A549 treated with RU486 at 1 μM for 4 hours (cell line): ENCODE data around the gene PCDHGB2. TPM values are rescaled to one million over a fixed set of nuclear protein-coding genes. Genes with fewer than 3 reads are reported as not detected.

Source experiments
- total RNA-seq: library from RNA; stranded (reverse); fragments of 200-300 nt; extraction: Qiagen RNA extraction; gene quantifications from 5 replicates; pipeline ENCODE4 v1.2.3, GENCODE V29; 2022; ENCODE audit warnings: low read depth

PCDHGB2 gene
- 0.08 TPM in 2 of 5 replicates, not detected in the others for total RNA-seq

DNA sequence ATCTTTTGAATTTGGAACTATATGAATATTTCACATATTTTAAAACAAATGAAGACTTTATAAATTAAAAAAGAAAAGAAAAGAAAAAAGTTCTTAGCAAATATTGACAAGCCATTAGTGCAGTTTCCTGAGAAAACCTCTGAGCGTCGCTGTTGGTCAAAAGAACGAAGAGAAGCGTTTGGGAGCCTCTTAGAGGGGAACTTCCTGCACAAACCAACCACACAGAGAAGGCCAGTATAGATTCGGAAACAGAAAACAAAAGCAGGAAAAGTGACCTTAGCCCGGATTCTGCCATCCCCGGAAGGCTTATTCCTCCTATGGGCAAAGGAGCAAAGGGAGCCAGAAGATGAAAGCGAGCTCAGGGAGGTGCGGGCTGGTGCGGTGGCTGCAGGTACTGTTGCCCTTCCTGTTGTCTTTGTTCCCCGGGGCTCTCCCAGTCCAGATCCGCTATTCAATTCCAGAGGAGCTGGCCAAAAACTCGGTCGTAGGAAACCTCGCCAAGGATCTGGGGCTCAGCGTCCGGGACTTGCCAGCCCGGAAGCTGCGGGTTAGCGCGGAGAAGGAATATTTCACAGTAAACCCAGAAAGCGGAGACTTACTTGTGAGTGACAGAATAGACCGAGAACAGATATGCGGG, at the start of gene PCDHGB2:
Gene PCDHGB2 (plus strand): TSS at position 205 of the 637 bp plus-strand sequence. CDS start 142 bp downstream, at position 347.

DNA sequence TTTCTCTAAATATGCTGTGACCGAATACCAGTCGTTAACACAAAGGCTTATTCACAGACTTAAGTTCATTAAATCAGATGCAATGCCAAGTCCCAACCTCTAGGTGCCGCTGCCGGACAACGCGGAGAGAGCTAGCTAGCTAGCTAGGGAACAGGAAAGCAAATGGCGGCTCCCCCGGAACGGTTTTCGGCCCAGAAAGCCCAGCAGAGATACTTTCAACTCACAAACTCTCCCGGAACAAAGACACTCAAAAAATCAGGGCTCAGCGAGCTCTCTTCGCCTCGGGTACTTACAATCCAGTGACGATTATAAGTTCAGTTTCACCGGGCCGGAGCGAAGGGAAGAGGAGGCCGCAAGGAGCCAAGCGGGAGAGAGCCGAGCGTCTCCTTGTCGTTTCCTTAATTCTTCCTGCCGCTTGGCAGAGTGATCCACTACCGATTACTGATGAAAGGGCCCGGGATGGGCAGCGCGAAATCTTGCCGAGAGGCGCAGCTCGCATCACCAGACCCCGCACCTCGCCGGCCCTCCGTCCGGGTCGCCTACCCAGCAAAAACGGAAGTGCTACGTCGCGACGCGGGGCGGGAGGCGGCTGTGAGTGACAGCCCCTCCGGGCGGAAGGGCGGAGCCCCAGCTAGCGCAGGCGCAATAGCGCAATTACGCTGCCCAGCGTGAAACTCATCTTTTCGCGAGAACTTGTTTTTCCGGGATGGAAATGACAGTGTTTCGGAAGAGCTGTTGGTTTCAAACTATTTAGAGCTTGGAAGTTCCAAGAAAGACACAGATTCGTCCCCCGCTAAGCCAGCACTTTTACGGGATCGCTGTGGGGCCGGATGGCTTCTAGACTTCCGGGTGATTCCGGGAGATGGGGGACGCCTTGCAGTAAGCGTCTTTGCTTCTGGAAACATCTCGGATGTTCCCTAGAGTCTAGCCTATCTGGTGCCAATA, 39.3 kb upstream of the PCDHGB2 start, which contains the start of gene TAF7:
Gene TAF7 (minus strand): TSS at position 560 of the 945 bp plus-strand sequence. CDS start 740 bp downstream, outside the sequence.

DNA sequence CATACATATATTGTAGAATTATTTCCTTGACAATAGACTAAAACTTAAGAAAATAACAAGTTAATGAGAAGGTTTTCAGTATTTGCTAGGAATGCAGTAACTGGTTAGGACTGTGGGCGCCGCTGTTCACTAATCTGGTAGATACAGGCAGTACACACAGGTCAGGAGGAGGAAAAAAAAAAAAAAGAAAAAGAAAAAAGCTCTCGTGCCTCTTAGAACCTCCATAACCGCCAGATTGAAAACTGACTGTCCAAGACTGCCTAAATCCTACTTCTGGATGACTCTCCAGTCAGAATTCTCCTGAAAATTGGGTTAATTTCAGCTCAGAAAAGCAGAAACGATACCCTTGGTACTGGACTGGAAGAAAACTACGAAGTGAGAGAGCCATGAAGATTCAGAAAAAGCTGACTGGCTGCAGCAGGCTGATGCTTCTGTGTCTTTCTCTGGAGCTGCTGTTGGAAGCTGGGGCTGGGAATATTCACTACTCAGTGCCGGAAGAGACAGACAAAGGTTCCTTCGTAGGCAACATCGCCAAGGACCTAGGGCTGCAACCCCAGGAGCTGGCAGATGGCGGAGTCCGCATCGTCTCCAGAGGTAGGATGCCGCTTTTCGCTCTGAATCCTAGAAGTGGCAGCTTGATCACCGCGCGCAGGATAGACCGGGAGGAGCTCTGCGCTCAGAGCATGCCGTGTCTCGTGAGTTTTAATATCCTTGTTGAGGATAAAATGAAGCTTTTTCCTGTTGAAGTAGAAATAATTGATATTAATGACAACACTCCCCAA, 29.3 kb upstream of the PCDHGB2 start, which contains the start of gene PCDHGA1:
Gene PCDHGA1 (plus strand): TSS at position 216 of the 782 bp plus-strand sequence.

DNA sequence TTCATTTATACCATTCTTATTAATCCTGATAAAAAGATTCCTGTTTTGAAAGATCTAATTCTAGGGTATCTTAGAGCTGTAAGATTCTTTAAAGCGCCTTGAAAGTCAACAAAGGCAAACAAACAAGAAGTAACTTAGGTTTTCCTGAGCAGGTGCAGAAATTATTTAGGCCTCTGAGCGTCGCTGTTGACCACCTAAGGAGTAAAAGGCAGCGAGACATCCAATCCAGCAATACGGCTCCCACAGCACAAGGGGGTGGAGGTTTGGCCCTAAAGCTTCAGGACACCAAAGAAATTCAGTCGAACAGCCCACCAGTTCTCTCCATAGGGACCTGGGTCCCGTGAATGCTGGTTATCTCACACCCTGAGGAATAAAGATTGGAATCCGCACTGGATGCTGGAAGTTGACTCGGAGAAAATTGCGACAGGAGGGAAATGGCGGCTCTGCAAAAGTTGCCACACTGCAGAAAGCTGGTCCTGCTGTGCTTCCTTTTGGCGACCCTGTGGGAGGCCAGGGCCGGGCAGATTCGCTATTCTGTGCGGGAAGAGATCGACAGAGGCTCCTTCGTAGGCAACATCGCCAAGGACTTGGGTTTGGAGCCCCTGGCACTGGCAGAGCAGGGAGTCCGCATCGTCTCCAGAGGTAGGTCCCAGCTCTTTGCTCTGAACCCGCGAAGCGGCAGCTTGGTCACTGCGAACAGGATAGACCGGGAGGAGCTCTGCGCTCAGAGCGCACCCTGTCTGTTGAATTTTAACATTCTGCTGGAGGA, 21.1 kb upstream of the PCDHGB2 start, which contains the start of gene PCDHGA2:
Gene PCDHGA2 (plus strand): TSS at position 223 of the 769 bp plus-strand sequence.

DNA sequence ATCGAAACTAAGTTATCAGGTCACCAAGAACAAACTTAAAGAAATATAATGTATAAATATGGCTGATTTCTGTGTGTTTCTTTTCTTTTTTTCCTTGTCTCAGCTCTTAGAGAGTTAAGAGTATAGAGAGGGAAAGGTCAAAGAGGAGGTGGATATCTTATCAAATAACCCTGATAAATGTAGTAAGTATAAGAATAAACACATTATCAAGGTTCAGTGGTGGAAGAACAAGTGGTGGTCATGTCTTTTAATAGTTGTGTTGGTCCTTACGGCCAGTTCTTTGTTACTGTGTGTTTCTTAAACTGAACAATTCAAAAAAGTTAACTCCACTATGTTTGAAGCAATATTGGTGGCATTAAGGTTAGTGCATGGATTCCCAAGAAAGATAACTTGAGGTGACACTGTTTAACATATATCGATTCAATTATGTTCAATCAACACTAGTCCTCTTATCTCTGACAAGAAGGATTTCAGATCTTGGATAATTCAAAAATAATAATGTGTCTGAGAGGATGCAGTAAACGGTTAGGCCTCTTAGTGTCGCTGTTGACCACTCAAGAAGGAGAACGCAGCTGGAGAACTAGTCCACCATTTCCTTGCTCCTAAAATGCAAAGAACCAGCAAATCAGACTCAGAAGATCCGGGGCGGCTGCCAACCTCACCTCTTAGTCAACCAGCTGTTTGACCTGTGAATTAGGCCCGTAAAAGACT, 16.4 kb upstream of the PCDHGB2 start, which contains the start of gene PCDHGA3:
Gene PCDHGA3 (plus strand): TSS at position 588 of the 711 bp plus-strand sequence. CDS start 205 bp downstream, outside the sequence.

DNA sequence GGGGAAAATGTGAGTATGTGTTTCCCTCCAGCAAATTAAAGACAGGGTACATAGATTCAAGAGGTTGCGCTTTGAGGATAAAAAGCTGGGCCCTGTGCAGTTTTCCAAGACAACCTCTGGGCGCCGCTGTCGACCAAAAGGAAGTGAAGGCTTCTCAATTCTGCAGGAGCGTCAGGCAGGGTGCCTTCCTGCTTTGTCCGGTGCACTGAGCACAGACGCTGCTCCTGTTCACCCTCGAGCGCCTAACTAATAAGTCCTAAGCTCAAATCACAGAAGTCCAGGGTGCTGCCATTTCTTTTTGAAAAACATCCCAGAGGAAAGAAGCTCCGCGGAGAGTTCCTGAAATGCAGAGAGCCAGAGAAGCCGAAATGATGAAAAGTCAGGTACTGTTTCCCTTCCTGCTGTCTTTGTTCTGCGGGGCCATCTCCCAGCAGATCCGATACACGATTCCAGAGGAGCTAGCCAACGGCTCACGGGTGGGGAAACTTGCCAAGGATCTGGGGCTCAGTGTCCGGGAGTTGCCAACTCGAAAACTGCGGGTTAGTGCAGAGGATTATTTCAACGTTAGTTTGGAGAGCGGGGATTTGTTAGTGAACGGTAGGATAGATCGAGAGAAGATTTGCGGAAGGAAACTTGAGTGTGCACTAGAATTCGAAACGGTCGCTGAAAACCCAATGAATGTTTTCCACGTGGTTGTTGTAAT, 9.7 kb upstream of the PCDHGB2 start, which contains the start of gene PCDHGB1:
Gene PCDHGB1 (plus strand): TSS at position 183 of the 703 bp plus-strand sequence. CDS start 162 bp downstream, at position 345.

DNA sequence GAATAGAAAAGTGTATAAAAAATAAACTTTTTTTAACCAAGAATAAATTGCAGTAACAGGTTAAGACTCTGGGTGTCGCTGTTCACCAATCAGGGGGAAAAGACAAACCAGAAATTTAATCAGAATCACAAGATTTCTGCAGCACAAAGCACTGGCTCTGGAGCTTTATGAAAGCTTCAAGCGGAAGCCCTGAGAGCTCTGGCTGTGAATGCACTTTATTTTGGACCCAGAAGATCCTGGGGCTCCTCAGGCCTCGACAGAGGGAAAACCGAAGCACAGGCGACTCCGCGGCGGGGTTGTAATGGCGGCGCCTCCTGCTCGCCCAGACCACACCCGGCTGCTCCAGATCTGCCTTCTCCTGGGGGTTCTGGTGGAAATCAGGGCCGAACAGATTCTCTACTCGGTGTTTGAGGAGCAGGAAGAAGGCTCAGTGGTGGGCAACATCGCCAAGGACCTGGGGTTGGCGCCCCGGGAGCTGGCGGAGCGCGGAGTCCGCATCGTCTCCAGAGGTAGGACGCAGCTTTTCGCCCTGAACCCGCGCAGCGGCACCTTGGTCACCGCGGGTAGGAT, 4.8 kb upstream of the PCDHGB2 start, which contains the start of gene PCDHGA4:
Gene PCDHGA4 (plus strand): TSS at position 122 of the 570 bp plus-strand sequence. CDS start 87 bp downstream, at position 209.

DNA sequence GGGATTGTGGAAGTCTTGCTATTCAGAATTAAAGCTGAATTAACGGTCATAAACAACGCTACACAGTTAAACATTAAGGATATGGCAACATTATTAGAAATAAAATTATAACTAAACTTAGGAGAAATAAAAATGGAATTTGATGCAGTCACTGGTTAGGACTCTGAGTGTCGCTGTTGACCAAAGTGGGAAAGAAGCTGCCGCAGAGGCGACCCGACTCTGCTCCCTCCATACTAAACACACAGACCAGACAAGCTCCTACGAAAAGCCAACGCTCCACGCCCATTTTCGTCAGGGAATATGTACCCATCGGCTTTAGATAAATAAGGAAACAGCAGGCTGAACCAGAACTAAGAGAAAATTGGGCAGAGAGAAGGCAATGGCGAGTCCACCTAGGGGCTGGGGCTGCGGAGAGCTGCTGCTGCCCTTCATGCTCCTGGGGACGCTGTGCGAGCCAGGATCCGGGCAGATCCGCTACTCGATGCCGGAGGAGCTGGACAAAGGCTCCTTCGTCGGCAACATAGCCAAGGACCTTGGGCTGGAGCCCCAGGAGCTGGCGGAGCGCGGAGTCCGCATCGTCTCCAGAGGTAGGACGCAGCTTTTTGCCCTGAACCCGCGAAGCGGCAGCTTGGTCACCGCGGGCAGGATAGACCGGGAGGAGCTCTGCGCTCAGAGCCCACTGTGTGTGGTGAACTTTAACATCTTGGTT, 4.3 kb downstream of the PCDHGB2 start, which contains the start of gene PCDHGA5:
Gene PCDHGA5 (plus strand): TSS at position 211 of the 709 bp plus-strand sequence. CDS start 169 bp downstream, at position 380.

DNA sequence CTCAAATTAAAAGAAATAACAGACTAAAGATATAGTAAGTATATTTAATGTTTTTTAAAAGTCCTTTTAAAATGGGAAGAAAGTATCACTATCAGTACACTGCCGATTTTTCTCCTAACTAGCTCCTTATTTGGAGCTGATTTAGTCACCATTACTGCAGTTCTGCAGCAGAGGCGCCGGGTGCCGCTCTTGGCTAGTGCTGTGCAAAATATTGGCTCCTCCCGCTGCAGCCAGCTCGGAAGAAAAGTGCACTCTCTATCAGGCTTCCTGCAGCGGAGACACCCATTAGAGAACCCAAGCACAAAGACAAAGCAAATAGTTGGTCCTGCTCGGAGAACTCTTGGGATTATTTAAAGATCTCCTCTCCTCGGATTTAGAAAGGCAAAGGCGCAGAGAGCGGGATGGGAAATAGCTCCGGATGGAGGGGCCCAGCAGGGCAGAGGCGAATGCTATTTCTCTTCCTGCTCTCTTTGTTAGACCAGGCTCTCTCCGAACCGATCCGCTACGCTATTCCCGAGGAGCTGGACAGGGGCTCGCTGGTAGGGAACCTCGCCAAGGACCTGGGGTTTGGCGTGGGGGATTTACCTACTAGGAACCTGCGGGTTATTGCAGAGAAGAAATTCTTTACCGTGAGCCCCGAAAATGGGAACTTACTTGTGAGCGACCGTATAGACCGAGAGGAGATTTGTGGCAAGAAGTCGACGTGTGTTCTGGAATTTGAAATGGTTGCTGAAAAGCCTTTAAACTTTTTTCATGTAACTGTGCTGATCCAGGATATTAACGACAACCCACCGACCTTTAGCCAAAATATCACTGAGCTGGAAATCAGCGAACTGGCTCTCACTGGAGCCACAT, 10.4 kb downstream of the PCDHGB2 start, which contains the start of gene PCDHGB3:
Gene PCDHGB3 (plus strand): TSS at position 249 of the 855 bp plus-strand sequence. CDS start 153 bp downstream, at position 402.

DNA sequence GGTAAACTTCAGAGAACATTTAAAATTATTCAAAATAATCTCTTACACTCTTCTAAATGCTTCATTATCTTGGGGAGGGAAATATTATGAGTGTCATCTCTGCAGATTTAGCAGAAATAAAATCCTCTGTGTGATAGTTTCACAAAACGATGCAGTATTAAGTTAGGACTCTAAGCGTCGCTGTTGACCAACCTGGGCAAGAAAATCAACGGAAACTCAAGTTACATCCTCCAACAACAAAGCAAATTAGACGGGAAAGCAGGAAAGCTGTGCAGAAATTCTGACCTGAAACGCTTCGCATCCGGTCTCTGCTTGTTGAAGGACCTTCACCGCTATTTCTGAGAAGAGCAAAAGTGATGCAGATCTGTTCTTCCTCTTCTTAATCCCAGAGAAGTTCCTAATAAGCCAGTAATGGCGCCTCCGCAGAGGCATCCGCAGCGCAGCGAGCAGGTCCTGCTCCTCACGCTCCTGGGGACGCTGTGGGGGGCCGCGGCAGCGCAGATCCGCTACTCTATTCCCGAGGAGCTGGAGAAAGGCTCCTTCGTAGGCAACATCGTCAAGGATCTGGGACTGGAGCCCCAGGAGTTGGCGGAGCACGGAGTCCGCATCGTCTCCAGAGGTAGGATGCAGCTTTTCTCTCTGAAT, 14.0 kb downstream of the PCDHGB2 start, which contains the start of gene PCDHGA6:
Gene PCDHGA6 (plus strand): TSS at position 219 of the 645 bp plus-strand sequence. CDS start 193 bp downstream, at position 412.

DNA sequence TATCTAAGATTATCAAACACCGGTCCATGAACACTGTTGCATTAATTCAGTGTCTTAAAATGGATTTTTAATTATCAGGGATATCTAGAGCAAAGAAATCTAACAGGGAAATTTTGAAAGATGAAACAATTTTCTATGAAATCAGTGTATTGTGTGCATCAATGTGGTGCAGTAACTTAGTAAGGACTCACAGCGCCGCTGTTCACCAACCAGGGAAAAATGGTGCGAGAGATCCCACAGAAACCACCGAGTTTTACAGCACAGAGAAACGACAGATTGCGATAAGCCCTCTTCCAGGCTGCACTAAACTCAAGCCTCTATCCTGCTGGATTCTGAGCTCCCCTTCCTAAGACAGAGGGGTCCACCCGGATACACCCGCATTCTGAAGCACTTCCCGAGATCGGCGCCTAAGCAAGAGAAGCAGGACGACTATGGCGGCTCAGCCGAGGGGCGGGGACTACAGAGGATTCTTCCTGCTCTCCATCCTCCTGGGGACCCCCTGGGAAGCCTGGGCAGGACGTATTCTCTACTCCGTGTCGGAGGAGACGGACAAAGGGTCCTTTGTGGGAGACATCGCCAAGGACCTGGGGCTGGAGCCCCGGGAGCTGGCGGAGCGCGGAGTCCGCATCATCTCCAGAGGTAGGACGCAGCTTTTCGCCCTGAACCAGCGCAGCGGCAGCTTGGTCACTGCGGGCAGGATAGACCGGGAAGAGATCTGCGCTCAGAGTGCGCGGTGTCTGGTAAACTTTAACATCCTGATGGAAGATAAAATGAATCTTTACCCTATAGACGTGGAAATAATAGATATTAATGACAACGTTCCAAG, 22.9 kb downstream of the PCDHGB2 start, which contains the start of gene PCDHGA7:
Gene PCDHGA7 (plus strand): TSS at position 274 of the 826 bp plus-strand sequence. CDS start 158 bp downstream, at position 432.

DNA sequence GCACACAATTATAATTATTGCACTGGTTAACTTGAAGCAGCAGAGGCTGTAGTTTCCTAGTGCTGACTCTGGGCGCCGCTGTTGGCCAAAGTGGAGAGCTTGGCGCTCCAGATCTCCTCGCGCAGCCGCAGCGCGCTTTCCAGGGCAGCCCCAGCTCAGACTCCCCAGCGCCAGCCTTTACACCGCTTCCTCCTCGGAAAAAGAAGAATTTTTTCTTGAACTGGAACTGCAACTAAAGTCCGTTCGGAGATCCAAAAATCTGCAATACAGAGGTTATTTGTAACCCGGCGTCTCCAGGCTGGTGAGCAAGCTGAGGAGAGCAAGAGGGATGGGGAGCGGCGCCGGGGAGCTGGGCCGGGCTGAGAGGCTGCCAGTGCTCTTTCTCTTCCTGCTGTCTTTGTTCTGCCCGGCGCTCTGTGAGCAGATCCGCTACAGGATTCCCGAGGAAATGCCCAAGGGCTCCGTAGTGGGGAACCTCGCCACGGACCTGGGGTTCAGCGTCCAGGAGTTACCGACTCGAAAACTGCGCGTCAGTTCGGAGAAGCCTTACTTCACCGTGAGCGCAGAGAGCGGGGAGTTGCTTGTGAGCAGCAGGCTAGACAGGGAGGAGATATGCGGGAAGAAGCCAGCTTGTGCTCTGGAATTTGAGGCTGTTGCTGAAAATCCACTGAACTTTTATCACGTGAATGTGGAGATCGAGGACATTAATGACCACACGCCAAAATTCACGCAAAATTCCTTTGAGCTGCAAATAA, 27.9 kb downstream of the PCDHGB2 start, which contains the start of gene PCDHGB4:
Gene PCDHGB4 (plus strand): TSS at position 142 of the 755 bp plus-strand sequence. CDS start 187 bp downstream, at position 329.

DNA sequence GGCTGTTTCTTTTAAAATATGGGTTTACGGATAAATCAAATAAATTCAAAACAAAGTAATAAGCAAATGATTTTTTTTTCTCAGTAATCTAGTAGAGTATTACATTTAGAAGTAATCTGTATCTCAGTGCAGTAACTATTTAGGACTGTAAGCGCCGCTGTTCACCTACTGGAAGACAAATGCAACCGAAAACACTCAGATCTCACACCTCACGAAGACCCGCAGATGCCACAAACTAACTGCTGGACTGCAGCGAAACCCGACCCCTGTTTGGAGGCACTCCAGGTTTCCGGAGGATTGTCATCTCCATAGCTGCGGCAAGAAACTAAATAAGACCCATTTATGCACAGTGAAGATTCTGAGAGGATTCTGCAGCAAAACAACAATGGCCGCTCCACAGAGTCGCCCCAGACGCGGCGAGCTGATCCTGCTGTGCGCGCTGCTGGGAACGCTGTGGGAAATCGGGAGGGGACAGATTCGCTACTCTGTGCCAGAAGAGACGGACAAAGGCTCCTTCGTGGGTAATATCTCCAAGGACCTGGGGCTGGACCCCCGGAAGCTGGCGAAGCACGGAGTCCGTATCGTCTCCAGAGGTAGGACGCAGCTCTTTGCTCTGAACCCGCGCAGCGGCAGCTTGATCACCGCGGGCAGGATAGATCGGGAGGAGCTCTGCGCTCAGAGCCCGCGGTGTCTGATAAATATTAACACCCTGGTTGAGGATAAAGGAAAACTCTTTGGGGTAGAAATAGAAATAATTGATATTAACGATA, 32.8 kb downstream of the PCDHGB2 start, which contains the start of gene PCDHGA8:
Gene PCDHGA8 (plus strand): TSS at position 205 of the 770 bp plus-strand sequence. CDS start 181 bp downstream, at position 386.

